HL-60 (cell line): ENCODE data around the gene FBRS.
A peak's percentile ranks its signal among the peaks of the same experiment; 100 is the strongest.

ENCODE experiments used
- DNase-seq, 2 experiments: peaks; one replicate each; pipeline ENCODE4 v3.0.0-alpha.2; 2010 to 2020; ENCODE audit warnings: low read depth in 1 of 2, low spot score in 1 of 2
- H3K27ac ChIP-seq: fragments of 250-450 bp; sonication (Bioruptor Pico); replicated peaks from 2 replicates; pipeline ENCODE4 v1.5.1; 2020; ENCODE audit warnings: mild to moderate bottlenecking, moderate library complexity
- H3K27me3 ChIP-seq: fragments of 250-450 bp; sonication (Bioruptor Pico); 2 replicates; pipeline ENCODE4 v1.5.1; 2021; ENCODE audit warnings: mild to moderate bottlenecking, moderate library complexity; ENCODE audit not compliant: insufficient read depth, poor library complexity, severe bottlenecking
- H3K4me3 ChIP-seq: replicated peaks from 2 replicates; pipeline ENCODE4 v1.5.1; 2011; ENCODE audit warnings: mild to moderate bottlenecking, control low read depth, low read length; ENCODE audit not compliant: insufficient read depth
- GABPA ChIP-seq: IDR thresholded peaks from 2 replicates; pipeline ENCODE4 v1.6.1; 2012; ENCODE audit warnings: low read depth
- POLR2AphosphoS5 ChIP-seq: IDR thresholded peaks from 2 replicates; pipeline ENCODE4 v1.6.1; 2012; ENCODE audit warnings: low read depth
- SPI1 ChIP-seq: IDR thresholded peaks from 2 replicates; pipeline ENCODE4 v1.6.1; 2012; ENCODE audit warnings: low read depth, mild to moderate bottlenecking, borderline replicate concordance
- TF ChIP-seq, protein P1 (sequence below): IDR thresholded peaks from one replicate; pipeline ENCODE4 v1.5.1; 2011; ENCODE audit warnings: low read length, control low read depth, inconsistent platforms; ENCODE audit not compliant: insufficient read depth
- TF ChIP-seq, protein P2 (sequence below): IDR thresholded peaks from 2 replicates; pipeline ENCODE4 v1.6.1; 2012; ENCODE audit warnings: low read depth; ENCODE audit not compliant: insufficient replicate concordance

Gene FBRS

DNA sequence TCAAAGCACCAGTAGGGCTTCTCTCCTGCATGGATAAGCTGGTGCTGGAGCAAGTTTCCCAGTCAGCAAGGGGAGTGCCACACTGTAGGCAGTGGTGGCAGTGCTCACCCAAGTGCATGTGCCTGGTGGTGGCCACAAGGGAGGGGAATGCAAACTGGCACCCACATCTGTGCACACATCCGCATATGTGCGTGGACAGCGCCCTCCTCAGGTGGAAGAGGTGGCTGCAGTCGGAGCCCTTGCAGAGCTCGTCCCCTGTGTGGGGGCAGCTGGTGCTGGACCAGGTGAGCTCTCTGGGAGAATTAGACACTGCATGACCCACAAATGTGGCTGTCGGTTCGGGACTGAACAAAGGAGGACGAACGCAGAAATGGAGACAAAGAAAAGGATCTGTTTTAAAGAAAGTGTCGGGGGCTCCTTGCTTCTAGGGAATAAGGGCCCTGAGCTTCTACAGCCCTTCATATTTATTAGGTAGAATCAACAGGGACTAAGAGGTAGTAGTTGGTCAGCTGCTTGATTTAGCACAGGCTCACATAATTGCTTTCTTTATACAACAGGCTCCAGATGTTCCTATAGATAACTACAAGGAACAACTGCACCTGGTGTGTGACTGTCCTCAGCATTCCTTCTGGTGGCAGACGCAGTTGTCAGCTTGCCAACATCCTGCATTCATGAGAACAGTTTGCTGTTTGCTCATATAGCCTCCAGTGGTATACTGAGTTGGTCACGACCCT lies 42.7 kb upstream of the FBRS start:
- H3K27me3 ChIP-seq = no peaks in the 10 kb centered on the region
- peak in 1 of 2 experiments; percentile 82 for DNase-seq
- TF ChIP-seq, protein P1, sequence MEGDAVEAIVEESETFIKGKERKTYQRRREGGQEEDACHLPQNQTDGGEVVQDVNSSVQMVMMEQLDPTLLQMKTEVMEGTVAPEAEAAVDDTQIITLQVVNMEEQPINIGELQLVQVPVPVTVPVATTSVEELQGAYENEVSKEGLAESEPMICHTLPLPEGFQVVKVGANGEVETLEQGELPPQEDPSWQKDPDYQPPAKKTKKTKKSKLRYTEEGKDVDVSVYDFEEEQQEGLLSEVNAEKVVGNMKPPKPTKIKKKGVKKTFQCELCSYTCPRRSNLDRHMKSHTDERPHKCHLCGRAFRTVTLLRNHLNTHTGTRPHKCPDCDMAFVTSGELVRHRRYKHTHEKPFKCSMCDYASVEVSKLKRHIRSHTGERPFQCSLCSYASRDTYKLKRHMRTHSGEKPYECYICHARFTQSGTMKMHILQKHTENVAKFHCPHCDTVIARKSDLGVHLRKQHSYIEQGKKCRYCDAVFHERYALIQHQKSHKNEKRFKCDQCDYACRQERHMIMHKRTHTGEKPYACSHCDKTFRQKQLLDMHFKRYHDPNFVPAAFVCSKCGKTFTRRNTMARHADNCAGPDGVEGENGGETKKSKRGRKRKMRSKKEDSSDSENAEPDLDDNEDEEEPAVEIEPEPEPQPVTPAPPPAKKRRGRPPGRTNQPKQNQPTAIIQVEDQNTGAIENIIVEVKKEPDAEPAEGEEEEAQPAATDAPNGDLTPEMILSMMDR = peak; percentile 78
- TF ChIP-seq, protein P2, sequence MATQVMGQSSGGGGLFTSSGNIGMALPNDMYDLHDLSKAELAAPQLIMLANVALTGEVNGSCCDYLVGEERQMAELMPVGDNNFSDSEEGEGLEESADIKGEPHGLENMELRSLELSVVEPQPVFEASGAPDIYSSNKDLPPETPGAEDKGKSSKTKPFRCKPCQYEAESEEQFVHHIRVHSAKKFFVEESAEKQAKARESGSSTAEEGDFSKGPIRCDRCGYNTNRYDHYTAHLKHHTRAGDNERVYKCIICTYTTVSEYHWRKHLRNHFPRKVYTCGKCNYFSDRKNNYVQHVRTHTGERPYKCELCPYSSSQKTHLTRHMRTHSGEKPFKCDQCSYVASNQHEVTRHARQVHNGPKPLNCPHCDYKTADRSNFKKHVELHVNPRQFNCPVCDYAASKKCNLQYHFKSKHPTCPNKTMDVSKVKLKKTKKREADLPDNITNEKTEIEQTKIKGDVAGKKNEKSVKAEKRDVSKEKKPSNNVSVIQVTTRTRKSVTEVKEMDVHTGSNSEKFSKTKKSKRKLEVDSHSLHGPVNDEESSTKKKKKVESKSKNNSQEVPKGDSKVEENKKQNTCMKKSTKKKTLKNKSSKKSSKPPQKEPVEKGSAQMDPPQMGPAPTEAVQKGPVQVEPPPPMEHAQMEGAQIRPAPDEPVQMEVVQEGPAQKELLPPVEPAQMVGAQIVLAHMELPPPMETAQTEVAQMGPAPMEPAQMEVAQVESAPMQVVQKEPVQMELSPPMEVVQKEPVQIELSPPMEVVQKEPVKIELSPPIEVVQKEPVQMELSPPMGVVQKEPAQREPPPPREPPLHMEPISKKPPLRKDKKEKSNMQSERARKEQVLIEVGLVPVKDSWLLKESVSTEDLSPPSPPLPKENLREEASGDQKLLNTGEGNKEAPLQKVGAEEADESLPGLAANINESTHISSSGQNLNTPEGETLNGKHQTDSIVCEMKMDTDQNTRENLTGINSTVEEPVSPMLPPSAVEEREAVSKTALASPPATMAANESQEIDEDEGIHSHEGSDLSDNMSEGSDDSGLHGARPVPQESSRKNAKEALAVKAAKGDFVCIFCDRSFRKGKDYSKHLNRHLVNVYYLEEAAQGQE = no peak
- no peak overlapping the region for H3K4me3 ChIP-seq
- no peak overlapping the region for H3K27ac ChIP-seq

DNA sequence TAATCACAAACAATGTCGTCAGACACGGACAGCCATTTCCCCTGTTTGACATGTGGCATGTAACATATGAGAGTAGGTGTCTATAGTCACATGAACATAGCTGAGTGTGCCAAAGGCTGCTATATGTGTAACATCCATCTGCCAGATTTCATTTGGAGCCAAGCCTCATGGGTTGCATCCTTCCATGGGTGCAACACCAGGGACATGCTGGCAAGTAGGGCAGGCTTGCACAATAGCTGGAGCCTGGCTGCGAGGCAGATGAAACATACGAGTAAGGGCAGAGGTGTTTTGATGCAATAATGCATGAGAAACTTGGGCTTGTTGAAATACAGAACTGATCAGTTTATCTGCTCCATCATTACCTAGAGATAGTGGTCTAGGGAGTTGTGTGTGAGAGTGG lies 39.0 kb upstream of the FBRS start:
- H3K27ac ChIP-seq = no peak overlapping the region
- TF ChIP-seq, protein P1 = no peak
- TF ChIP-seq POLR2AphosphoS5 = no peak
- H3K4me3 ChIP-seq = no peak overlapping the region
- peak in 1 of 2 experiments; percentile 63 for DNase-seq
- no peaks in the 10 kb centered on the region for H3K27me3 ChIP-seq

DNA sequence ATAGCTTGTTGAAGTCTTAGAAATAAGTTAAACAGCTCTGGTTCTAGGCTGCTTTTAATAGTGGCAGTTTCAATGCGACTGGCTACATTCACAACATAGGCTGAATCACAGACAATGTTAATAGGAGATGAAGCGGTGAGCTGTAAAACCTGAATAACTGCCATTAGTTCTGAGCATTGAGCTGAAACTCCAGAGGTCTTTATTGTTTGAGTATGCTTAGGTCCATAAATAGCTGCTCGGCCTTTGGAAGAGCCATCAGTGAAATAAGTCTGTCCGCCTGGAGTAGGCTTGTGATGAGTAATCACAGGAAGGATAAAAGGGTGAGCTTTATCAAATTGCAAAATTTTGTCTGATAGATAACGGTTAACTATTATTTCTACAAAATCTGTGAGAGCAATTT lies 38.6 kb upstream of the FBRS start:
- no peak for TF ChIP-seq SPI1
- TF ChIP-seq, protein P2 = no peak
- TF ChIP-seq, protein P1 = no peak
- no peak for TF ChIP-seq POLR2AphosphoS5
- TF ChIP-seq GABPA = no peak
- H3K4me3 ChIP-seq = no peak overlapping the region
- H3K27ac ChIP-seq = no peak overlapping the region
- H3K27me3 ChIP-seq = no peaks in the 10 kb centered on the region
- DNase-seq = no peak

DNA sequence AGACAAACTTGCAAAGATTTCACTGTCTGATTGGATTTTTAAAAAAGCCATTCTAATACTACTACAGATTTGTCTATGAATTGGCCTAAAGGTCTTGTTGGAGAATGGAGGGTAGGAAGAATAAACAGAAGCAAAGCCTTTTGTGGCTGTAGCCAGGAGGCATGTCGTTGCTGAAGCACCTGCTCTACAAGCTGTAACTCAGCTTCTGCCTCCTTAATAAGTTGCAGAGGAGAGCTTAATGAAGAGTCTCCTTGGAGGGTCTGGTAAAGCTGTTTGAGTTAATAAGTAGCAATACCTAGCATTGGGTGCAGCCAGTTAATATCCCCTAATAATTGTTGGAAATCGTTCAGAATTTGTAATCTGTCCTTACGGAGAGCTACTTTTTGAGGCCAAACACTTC lies 38.1 kb upstream of the FBRS start:
- Histone ChIP-seq H3K27ac (no peak overlapping the region), H3K27me3 (no peaks in the 10 kb centered on the region), H3K4me3 (no peak overlapping the region)
- DNase-seq = no peak
- TF ChIP-seq POLR2AphosphoS5 (no peak), SPI1 (no peak), GABPA (no peak)
- TF ChIP-seq, protein P2 = no peak
- TF ChIP-seq, protein P1 = no peak
